Measurements from ENCODE around the gene TMEM217. TPM values are rescaled to one million over a fixed set of nuclear protein-coding genes. Genes with fewer than 3 reads are reported as not detected.

Gene TMEM217
- total and polyA plus RNA-seq, 2 of the 4 experiments (the other 2 are of a cell fraction) = 1.4 to 3.5 TPM

- Histone ChIP-seq H3K9me3 (ENCODE audit: control insufficient read depth, insufficient read depth, low read length) (no peaks in the 10 kb centered on the region), H3K18ac (ENCODE audit: low read depth, low read length) (no peak overlapping the region), H2AK5ac (ENCODE audit: low read depth, low read length) (no peak overlapping the region), H3K9ac (ENCODE audit: low read depth, low read length) (no peak overlapping the region), H3K27ac (ENCODE audit: insufficient read depth, low read length) (no peak overlapping the region), H4K5ac (ENCODE audit: low read depth, low read length) (peak overlapping the region; percentile 51; the same call in 1 of the 2 replicates), H3K4me1 (ENCODE audit: control insufficient read depth, insufficient read depth, low read length) (peaks cover 2% of the 10 kb centered on the region; the same call in 1 of the 2 replicates), H3K4ac (ENCODE audit: low read depth, low read length) (no peak overlapping the region), H3K9me1 (ENCODE audit: insufficient read depth, low read length) (no peaks in the 10 kb centered on the region), H3K4me3 (ENCODE audit: insufficient read depth, low read depth, low read length) (no peak overlapping the region), H2BK5ac (ENCODE audit: low read depth, low read length, poor library complexity, severe bottlenecking) (no peak overlapping the region), H2AK9ac (replicated peaks; ENCODE audit: low read depth, low read length, poor library complexity) (no peak overlapping the region), H3K27me3 (ENCODE audit: control insufficient read depth, insufficient read depth, low read length) (no peaks in the 10 kb centered on the region), H3K23ac (ENCODE audit: low read depth, low read length) (no peak overlapping the region), H4K8ac (ENCODE audit: low read depth in 2 of 2, low read length in 2 of 2) (no peak overlapping the region), H3K14ac (replicated peaks; ENCODE audit: low read depth, low read length) (no peak overlapping the region), H4K20me1 (ENCODE audit: insufficient read depth, low read length) (no peaks in the 10 kb centered on the region), H3K79me1 (ENCODE audit: low read depth in 1 of 2, low read length in 2 of 2) (no peaks in the 10 kb centered on the region), H4K91ac (ENCODE audit: insufficient read depth, low read depth, low read length) (no peak overlapping the region), H2AFZ (replicated peaks; ENCODE audit: low read length, poor library complexity) (peak overlapping the region; percentile 67), H2BK15ac (ENCODE audit: low read depth, low read length) (no peak overlapping the region), H3K4me2 (ENCODE audit: low read depth, low read length) (no peak overlapping the region), H2BK120ac (ENCODE audit: low read depth, low read length) (no peak overlapping the region), H2BK20ac (ENCODE audit: low read depth, low read length) (no peak overlapping the region), H3K56ac (ENCODE audit: extremely low read depth, insufficient read depth, low read length) (no peak overlapping the region), H3K36me3 (ENCODE audit: control insufficient read depth, insufficient read depth, low read length) (no peaks in the 10 kb centered on the region)
- intact Hi-C loops (cut with micrococcal nuclease) = no loop called here
- no CpG with 5 or more reads among the region's 7 CpGs for WGBS, 2 experiments (ENCODE audit: extremely low coverage in 2 of 2, insufficient read length in 1 of 2)
- POLR2A ChIA-PET (ENCODE audit: unreplicated experiment) = no interaction called here
- BruUV-seq (replicated peaks) = no TSS peak
- dilution Hi-C loops (cut with HindIII; ENCODE audit: low sequenced_read_pairs, unreplicated experiment) = no loop called here
- in situ Hi-C loops (cut with MboI; ENCODE audit: low sequenced_read_pairs) = no loop called here
- no peak for DNase-seq
- no peak for ATAC-seq (ENCODE audit: low read depth)
- CTCF ChIA-PET = no interaction called here
- TF ChIP-seq BHLHE40 (IDR thresholded peaks at IDR 0.05; ENCODE audit: low read depth, low read length) (no peak), RFX5 (IDR thresholded peaks at IDR 0.05; ENCODE audit: low read depth, low read length) (no peak), ELK1 (IDR thresholded peaks at IDR 0.05; ENCODE audit: borderline replicate concordance, low read depth, low read length) (no peak), MAFK (IDR thresholded peaks at IDR 0.05; ENCODE audit: low read depth, low read length) (no peak), POLR2A (IDR thresholded peaks at IDR 0.05; ENCODE audit: low read depth, low read length) (no peak), MXI1 (IDR thresholded peaks at IDR 0.05; ENCODE audit: borderline replicate concordance, low read depth, low read length) (no peak), CEBPB (IDR thresholded peaks at IDR 0.05; ENCODE audit: low read depth, low read length) (no peak), SMC3 (IDR thresholded peaks at IDR 0.05; ENCODE audit: low read depth, low read length) (no peak), FOS (IDR thresholded peaks at IDR 0.05; ENCODE audit: low read depth, low read length) (no peak), NFE2L2 (IDR thresholded peaks at IDR 0.05; ENCODE audit: low read depth, low read length) (no peak), RAD21 (IDR thresholded peaks at IDR 0.05; ENCODE audit: low read length) (no peak), CHD1 (IDR thresholded peaks at IDR 0.05; ENCODE audit: low read depth, low read length) (no peak), RCOR1 (IDR thresholded peaks at IDR 0.05; ENCODE audit: insufficient replicate concordance, low read length) (no peak), MAZ (IDR thresholded peaks at IDR 0.05; ENCODE audit: borderline replicate concordance, low read depth, low read length) (no peak), CTCF (conservative IDR thresholded peaks at IDR 0.05; ENCODE audit: low read depth, low read length) (no peak), USF2 (IDR thresholded peaks at IDR 0.05; ENCODE audit: low read depth, low read length) (no peak)
Measured at GRCh38 chr6:37187321-37188022, 70.5 kb downstream of the TMEM217 start.

Data from IMR-90 (cell line).